ENCODE results near the gene NTM. TPM values are rescaled to one million over a fixed set of nuclear protein-coding genes. Genes with fewer than 3 reads are reported as not detected.

NTM gene
- total RNA-seq, 1 experiment from 2014 or later = not detected

DNA sequence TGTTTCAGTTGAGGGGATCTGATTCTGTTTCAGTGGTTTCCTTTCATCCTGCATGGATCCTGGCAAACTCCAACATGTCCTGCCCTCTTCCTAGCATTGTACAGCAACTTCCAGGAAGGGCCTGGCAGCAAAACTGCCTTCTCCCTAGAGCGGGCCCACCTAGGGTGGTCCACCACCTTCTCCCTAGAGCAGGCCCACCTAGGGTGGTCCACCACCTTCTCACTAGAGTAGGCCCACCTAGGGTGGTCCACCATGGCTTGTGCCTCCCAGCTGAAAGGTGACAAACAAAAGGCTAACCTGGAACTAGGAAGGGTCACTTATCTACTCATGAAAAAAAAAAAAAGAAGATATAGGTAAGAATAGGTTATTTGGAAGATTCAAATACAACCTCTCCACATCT is 92.2 kb downstream of the NTM start:
- Histone ChIP-seq H3K36me3 (ENCODE audit: control insufficient read depth in 1 of 2, insufficient read depth in 2 of 2, low read length in 2 of 2) (no peaks in the 10 kb centered on the region), H4K20me1 (ENCODE audit: insufficient read depth) (no peaks in the 10 kb centered on the region), H3K9me3 (ENCODE audit: control insufficient read depth in 1 of 2, insufficient read depth in 1 of 2, low read depth in 1 of 2, low read length in 2 of 2) (no peaks in the 10 kb centered on the region; a peak in 2 of 4 replicates), H3K27me3 (ENCODE audit: insufficient read depth, low read length) (no peaks in the 10 kb centered on the region), H3K9ac (ENCODE audit: low read length) (no peak overlapping the region), H3K4me1 (ENCODE audit: control insufficient read depth in 1 of 2, insufficient read depth in 2 of 2, low read length in 2 of 2) (no peaks in the 10 kb centered on the region), H2AFZ (ENCODE audit: low read depth, low read length, poor library complexity, severe bottlenecking) (no peak overlapping the region), H3K79me2 (ENCODE audit: insufficient read depth, low read length) (no peaks in the 10 kb centered on the region), H3K9me2 (ENCODE audit: insufficient read depth) (no peaks in the 10 kb centered on the region), H3K4me2 (ENCODE audit: low read length) (no peak overlapping the region), H3K27ac (ENCODE audit: low read depth, low read length) (no peak overlapping the region), H3K4me3 (replicated peaks in 1 of 2; ENCODE audit: low read depth in 1 of 2, low read length in 2 of 2) (no peak overlapping the region)
- ChIA-PET CTCF (no interaction called here), RAD21 (ENCODE audit: low non-redundant PET in 1 of 2, low total read pairs in 2 of 2, uncharacterized antibody in 2 of 2, unreplicated experiment in 2 of 2) (no interaction called here), POLR2A (no interaction called here)
- ATAC-seq = no peak
- TF ChIP-seq RAD21 (IDR thresholded peaks at IDR 0.05; ENCODE audit: low read depth) (no peak), EGR1 (IDR thresholded peaks at IDR 0.05; ENCODE audit: low read depth) (no peak), TCF7L2 (IDR thresholded peaks at IDR 0.05; ENCODE audit: borderline replicate concordance, extremely low read depth, insufficient read depth, insufficient read length) (no peak), YY1 (IDR thresholded peaks at IDR 0.05; ENCODE audit: extremely low read depth, insufficient replicate concordance, low read depth, low read length) (no peak), JUND (IDR thresholded peaks at IDR 0.05) (no peak), ELF1 (IDR thresholded peaks at IDR 0.05; ENCODE audit: borderline replicate concordance, low read depth) (no peak), SRF (IDR thresholded peaks at IDR 0.05; ENCODE audit: low read depth) (no peak), POLR2AphosphoS5 (IDR thresholded peaks at IDR 0.05; ENCODE audit: low read depth, low read length) (no peak), ZFX (IDR thresholded peaks at IDR 0.05) (no peak), CEBPB (IDR thresholded peaks at IDR 0.05; ENCODE audit: low read depth) (no peak), SIN3A (IDR thresholded peaks at IDR 0.05; ENCODE audit: low read depth) (no peak), POLR2A (IDR thresholded peaks at IDR 0.05; ENCODE audit: borderline replicate concordance, extremely low read depth, insufficient read depth, insufficient read length) (no peak), EZH2phosphoT487 (IDR thresholded peaks at IDR 0.05; ENCODE audit: borderline replicate concordance) (no peak)
- TF ChIP-seq, protein P1, sequence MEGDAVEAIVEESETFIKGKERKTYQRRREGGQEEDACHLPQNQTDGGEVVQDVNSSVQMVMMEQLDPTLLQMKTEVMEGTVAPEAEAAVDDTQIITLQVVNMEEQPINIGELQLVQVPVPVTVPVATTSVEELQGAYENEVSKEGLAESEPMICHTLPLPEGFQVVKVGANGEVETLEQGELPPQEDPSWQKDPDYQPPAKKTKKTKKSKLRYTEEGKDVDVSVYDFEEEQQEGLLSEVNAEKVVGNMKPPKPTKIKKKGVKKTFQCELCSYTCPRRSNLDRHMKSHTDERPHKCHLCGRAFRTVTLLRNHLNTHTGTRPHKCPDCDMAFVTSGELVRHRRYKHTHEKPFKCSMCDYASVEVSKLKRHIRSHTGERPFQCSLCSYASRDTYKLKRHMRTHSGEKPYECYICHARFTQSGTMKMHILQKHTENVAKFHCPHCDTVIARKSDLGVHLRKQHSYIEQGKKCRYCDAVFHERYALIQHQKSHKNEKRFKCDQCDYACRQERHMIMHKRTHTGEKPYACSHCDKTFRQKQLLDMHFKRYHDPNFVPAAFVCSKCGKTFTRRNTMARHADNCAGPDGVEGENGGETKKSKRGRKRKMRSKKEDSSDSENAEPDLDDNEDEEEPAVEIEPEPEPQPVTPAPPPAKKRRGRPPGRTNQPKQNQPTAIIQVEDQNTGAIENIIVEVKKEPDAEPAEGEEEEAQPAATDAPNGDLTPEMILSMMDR (IDR thresholded peaks at IDR 0.05 in 2 of 3, conservative IDR thresholded peaks at IDR 0.05 in 1 of 3; ENCODE audit: borderline replicate concordance in 1 of 3, insufficient read depth in 1 of 3, low read depth in 2 of 3, low read length in 2 of 3) = no peak
- TF ChIP-seq, protein P2, sequence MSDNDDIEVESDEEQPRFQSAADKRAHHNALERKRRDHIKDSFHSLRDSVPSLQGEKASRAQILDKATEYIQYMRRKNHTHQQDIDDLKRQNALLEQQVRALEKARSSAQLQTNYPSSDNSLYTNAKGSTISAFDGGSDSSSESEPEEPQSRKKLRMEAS (IDR thresholded peaks at IDR 0.05) = no peak
- TF ChIP-seq, protein P3, sequence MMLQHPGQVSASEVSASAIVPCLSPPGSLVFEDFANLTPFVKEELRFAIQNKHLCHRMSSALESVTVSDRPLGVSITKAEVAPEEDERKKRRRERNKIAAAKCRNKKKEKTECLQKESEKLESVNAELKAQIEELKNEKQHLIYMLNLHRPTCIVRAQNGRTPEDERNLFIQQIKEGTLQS (IDR thresholded peaks at IDR 0.05) = no peak
- TF ChIP-seq, protein P4, sequence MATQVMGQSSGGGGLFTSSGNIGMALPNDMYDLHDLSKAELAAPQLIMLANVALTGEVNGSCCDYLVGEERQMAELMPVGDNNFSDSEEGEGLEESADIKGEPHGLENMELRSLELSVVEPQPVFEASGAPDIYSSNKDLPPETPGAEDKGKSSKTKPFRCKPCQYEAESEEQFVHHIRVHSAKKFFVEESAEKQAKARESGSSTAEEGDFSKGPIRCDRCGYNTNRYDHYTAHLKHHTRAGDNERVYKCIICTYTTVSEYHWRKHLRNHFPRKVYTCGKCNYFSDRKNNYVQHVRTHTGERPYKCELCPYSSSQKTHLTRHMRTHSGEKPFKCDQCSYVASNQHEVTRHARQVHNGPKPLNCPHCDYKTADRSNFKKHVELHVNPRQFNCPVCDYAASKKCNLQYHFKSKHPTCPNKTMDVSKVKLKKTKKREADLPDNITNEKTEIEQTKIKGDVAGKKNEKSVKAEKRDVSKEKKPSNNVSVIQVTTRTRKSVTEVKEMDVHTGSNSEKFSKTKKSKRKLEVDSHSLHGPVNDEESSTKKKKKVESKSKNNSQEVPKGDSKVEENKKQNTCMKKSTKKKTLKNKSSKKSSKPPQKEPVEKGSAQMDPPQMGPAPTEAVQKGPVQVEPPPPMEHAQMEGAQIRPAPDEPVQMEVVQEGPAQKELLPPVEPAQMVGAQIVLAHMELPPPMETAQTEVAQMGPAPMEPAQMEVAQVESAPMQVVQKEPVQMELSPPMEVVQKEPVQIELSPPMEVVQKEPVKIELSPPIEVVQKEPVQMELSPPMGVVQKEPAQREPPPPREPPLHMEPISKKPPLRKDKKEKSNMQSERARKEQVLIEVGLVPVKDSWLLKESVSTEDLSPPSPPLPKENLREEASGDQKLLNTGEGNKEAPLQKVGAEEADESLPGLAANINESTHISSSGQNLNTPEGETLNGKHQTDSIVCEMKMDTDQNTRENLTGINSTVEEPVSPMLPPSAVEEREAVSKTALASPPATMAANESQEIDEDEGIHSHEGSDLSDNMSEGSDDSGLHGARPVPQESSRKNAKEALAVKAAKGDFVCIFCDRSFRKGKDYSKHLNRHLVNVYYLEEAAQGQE (IDR thresholded peaks at IDR 0.05; ENCODE audit: low read depth) = no peak
- no TSS peak for BruUV-seq (replicated peaks)
- intact Hi-C loops (cut with micrococcal nuclease) = no loop called here
- DNase-seq (ENCODE audit: low read depth, low spot score) = no peak

All from HCT116 (cell line).